Stomach (tissue), 9 donors: Measurements from ENCODE around the gene PLPPR2. TPM values are rescaled to one million over a fixed set of nuclear protein-coding genes. Genes with fewer than 3 reads are reported as not detected.

ENCODE experiments used
- DNase-seq, 2 donors: peaks; one replicate each; pipeline versions ENCODE4 v3.0.0 to v3.0.0-alpha.2; 2013 to 2019
- H3K27ac ChIP-seq, 5 donors: fragments of 200-600 bp in 4 of 5; sonication (generic) in 4 of 5; one replicate each; pipeline ENCODE4 v1.5.1; 2013 to 2019; ENCODE audit warnings: mild to moderate bottlenecking in 1 of 5, moderate library complexity in 1 of 5
- H3K27me3 ChIP-seq, 3 donors: fragments of 200-600 bp; sonication (generic); one replicate each; pipeline ENCODE4 v1.5.1; 2017 to 2019; ENCODE audit warnings: mixed run types in 1 of 3
- H3K36me3 ChIP-seq, 4 donors: fragments of 200-600 bp; sonication (generic); 1 replicate in 3 of 4; 2 replicates in 1 of 4; pipeline ENCODE4 v1.5.1; 2016 to 2019
- H3K4me1 ChIP-seq, 4 donors: fragments of 200-600 bp; sonication (generic); one replicate each; pipeline ENCODE4 v1.5.1; 2016 to 2019
- H3K4me3 ChIP-seq, 4 donors: fragments of 200-600 bp; sonication (generic) in 3 of 4; one replicate each; pipeline ENCODE4 v1.5.1; 2016 to 2019; ENCODE audit warnings: mild to moderate bottlenecking in 1 of 4
- H3K9me3 ChIP-seq, 4 donors: fragments of 200-600 bp; sonication (generic); one replicate each; pipeline ENCODE4 v1.5.1; 2016 to 2019
- CTCF ChIP-seq, 7 experiments: fragments of 450-650 bp in 4 of 7; fragments of 200-600 bp in 3 of 7; sonication (generic) in 3 of 7; IDR thresholded peaks; one replicate each; pipeline ENCODE4 v1.5.1; 2016 to 2019; ENCODE audit warnings: antibody characterized with exemption in 7 of 7, control low read depth in 2 of 7, mild to moderate bottlenecking in 1 of 7
- EP300 ChIP-seq: sonication (generic); formaldehyde crosslinking; IDR thresholded peaks from one replicate; pipeline ENCODE4 v1.6.1; 2017; ENCODE audit warnings: antibody characterized with exemption
- POLR2A ChIP-seq, 4 donors: fragments of 450-650 bp; IDR thresholded peaks; one replicate each; pipeline ENCODE4 v1.6.1; 2016; ENCODE audit warnings: antibody characterized with exemption in 4 of 4, control low read depth in 2 of 4, mild to moderate bottlenecking in 1 of 4, moderate library complexity in 1 of 4
- POLR2AphosphoS5 ChIP-seq, 3 donors: sonication (generic); formaldehyde crosslinking; IDR thresholded peaks; one replicate each; pipeline ENCODE4 v1.6.1; 2016; ENCODE audit warnings: antibody characterized with exemption in 3 of 3
- WGBS, 5 donors: extraction: QIAGEN DNeasy Blood & Tissue Kit in 3 of 5; methylation state at CpG; one replicate each; pipeline versions ENCODE4 v1.1.5 to v1.1.7; 2013 to 2018; 5-methylcytosine and 5-hydroxymethylcytosine counted together
- intact Hi-C: fragments of 100-400 bp; cut with DNase I; formaldehyde crosslinking; loops from one replicate; pipeline ENCODE4 v1.15.1; 2023; ENCODE audit warnings: low total_unique reads
- polyA plus RNA-seq, 3 donors: library from polyadenylated mRNA; stranded (reverse); fragments of 200-250 nt; gene quantifications; one replicate each; pipeline ENCODE4 v1.2.3, GENCODE V29; 2013
- total RNA-seq, 5 donors: library from RNA; depleted of rRNA; stranded (reverse); fragments of >200 nt; gene quantifications; one replicate each; pipeline versions ENCODE4 v1.1.0 to v1.2.3, GENCODE V29; 2014 to 2016
- donor health status: healthy with polysubstance abuse.
- donor health status: Bipolar disorder and iron deficiency.
- donor health status: healthy.

PLPPR2 gene
- total and polyA plus RNA-seq, 8 donors, result 6.1 to 364 (median 9.8) TPM

GRCh38 chr19:11387162-11388034, 32.2 kb downstream of the PLPPR2 start:
- WGBS, 5 donors, result 65 to 73% (median 66%) methylated on average over 19 of the region's 19 CpGs
- no peak for TF ChIP-seq EP300
- TF ChIP-seq POLR2A (IDR thresholded peaks at IDR 0.05), result no peak
- TF ChIP-seq CTCF (IDR thresholded peaks at IDR 0.05), result no peak
- TF ChIP-seq POLR2AphosphoS5 (IDR thresholded peaks at IDR 0.05), result no peak
- no peaks in the 10 kb centered on the region for H3K36me3 ChIP-seq

GRCh38 chr19:11390359-11390758, 35.1 kb downstream of the PLPPR2 start:
- Histone ChIP-seq H3K27me3 (no peaks in the 10 kb centered on the region), H3K36me3 (peaks cover 0 to 15% (median 8%) of the 10 kb centered on the region in 4 donors), H3K9me3 (peaks cover 0 to 6% (median 2%) of the 10 kb centered on the region in 4 donors), H3K4me3 (no peak overlapping the region), H3K27ac (no peak overlapping the region), H3K4me1 (peaks cover 0 to 9% (median 2%) of the 10 kb centered on the region in 4 donors)
- TF ChIP-seq POLR2A (IDR thresholded peaks at IDR 0.05) (no peak), CTCF (IDR thresholded peaks at IDR 0.05) (no peak), POLR2AphosphoS5 (IDR thresholded peaks at IDR 0.05) (no peak), EP300 (no peak)
- WGBS, 5 donors, result 87 to 99% (median 93%) methylated on average over 2 of the region's 2 CpGs
- intact Hi-C loops, result no loop called here
- no peak for DNase-seq

More at GRCh38 chr19:11387162-11388034, 32.2 kb downstream of the PLPPR2 start:
- peak overlapping the region in 1 of 5 donors; percentile 38 for H3K27ac ChIP-seq
- H3K27me3 ChIP-seq, result peaks cover 0 to 19% (median 0%) of the 10 kb centered on the region in 3 donors
- peak in 1 of 2 donors; percentile 50 for DNase-seq
- peaks cover 19 to 31% (median 23%) of the 10 kb centered on the region in 4 donors for H3K4me1 ChIP-seq
- H3K4me3 ChIP-seq, result no peak overlapping the region
- intact Hi-C loops, result no loop called here
- H3K9me3 ChIP-seq, result peaks cover 0 to 6% (median 2%) of the 10 kb centered on the region in 4 donors

DNA sequence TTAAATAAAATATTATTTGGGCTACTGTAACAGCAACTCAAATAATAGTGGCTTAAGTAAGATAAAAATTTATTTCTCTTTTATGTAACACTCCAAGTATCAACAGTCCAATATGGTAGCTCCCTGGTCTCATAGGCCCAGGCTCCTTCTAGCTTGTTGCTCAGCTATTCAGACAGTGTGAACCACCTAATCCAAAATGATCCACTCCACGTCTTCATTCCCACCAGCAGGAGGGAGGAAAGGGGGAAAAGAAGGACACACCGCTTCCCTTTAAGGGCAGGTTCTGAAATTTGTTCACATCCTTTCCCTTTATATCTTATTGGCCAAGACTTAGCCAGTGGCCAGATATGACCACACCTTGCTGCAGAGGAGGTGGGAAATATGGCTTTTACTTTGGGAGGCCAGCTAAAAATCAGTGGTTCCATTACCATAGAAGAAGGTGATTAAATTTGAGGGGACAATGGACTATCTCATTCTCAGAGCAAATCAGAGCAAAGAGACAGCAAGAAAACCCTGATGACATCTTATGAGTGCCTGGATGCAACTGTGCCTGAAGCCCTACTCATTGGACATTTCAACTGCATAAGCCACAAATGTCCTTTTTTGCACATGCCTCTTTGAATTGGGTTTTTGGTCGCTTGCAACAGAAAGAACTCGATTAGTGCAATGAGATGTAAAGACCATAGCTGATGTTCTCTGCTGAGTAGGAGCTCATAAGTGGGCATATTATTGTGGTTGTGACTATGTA, 35.9 kb downstream of the PLPPR2 start:
- WGBS, 5 donors, result 78 to 86% (median 84%) methylated on average over 4 of the region's 4 CpGs
- intact Hi-C loops, result no loop called here

More for the DNA sequence above, 35.9 kb downstream of the PLPPR2 start:
- Histone ChIP-seq H3K27me3 (no peaks in the 10 kb centered on the region), H3K4me3 (no peak overlapping the region), H3K9me3 (peaks cover 0 to 6% (median 2%) of the 10 kb centered on the region in 4 donors), H3K4me1 (peaks cover 0 to 9% (median 2%) of the 10 kb centered on the region in 4 donors), H3K27ac (no peak overlapping the region), H3K36me3 (peaks cover 0 to 17% (median 8%) of the 10 kb centered on the region in 4 donors)
- TF ChIP-seq POLR2AphosphoS5 (IDR thresholded peaks at IDR 0.05), result no peak
- no peak for TF ChIP-seq POLR2A (IDR thresholded peaks at IDR 0.05)
- TF ChIP-seq EP300, result no peak
- no peak for TF ChIP-seq CTCF (IDR thresholded peaks at IDR 0.05)
- DNase-seq, result no peak
